GM23338 (cell line): ENCODE results near the gene TPM1. TPM values are rescaled to one million over a fixed set of nuclear protein-coding genes. Genes with fewer than 3 reads are reported as not detected.
A peak's percentile ranks its signal among the peaks of the same experiment; 100 is the strongest.

Experiments
- ATAC-seq: fragments of 200-7000 bp; cut with Tn5 transposase; 3 replicates; pipeline ENCODE4 v1.9.1; 2020
- DNase-seq: peaks from one replicate; pipeline ENCODE4 v3.0.0-alpha.2; 2015; ENCODE audit warnings: low spot score
- H2AFZ ChIP-seq: fragments of 200-600 bp; sonication (generic); 2 replicates; pipeline ENCODE4 v1.8.0; 2016; ENCODE audit warnings: antibody characterized with exemption, mild to moderate bottlenecking, moderate library complexity
- H3F3A ChIP-seq: fragments of 200-600 bp; sonication (generic); replicated peaks from 2 replicates; pipeline ENCODE4 v1.8.0; 2017; ENCODE audit warnings: antibody characterized with exemption, mixed run types, low read depth
- H3K27ac ChIP-seq: fragments of 200-600 bp; sonication (generic); 2 replicates; pipeline ENCODE4 v1.6.1; 2016; ENCODE audit warnings: low read depth
- H3K27me3 ChIP-seq: fragments of 200-600 bp; sonication (generic); 2 replicates; pipeline ENCODE4 v1.8.0; 2016; ENCODE audit warnings: mild to moderate bottlenecking, mixed run types, moderate library complexity; ENCODE audit not compliant: insufficient read depth
- H3K36me3 ChIP-seq: fragments of 200-600 bp; sonication (generic); 2 replicates; pipeline ENCODE4 v1.8.0; 2016; ENCODE audit warnings: mild to moderate bottlenecking; ENCODE audit not compliant: insufficient read depth
- H3K4me1 ChIP-seq: fragments of 200-600 bp; sonication (generic); 2 replicates; pipeline ENCODE4 v1.8.0; 2016; ENCODE audit warnings: mild to moderate bottlenecking, moderate library complexity; ENCODE audit not compliant: insufficient read depth
- H3K4me2 ChIP-seq: fragments of 200-600 bp; sonication (generic); 2 replicates; pipeline ENCODE4 v1.7.1; 2017; ENCODE audit warnings: mixed run types
- H3K4me3 ChIP-seq: fragments of 200-600 bp; sonication (generic); 2 replicates; pipeline ENCODE4 v1.6.1; 2016; ENCODE audit warnings: mixed run types
- H3K79me2 ChIP-seq: fragments of 200-600 bp; sonication (generic); replicated peaks from 2 replicates; pipeline ENCODE4 v1.8.0; 2017; ENCODE audit warnings: mild to moderate bottlenecking; ENCODE audit not compliant: insufficient read depth
- H3K9me2 ChIP-seq: fragments of 200-600 bp; sonication (generic); 2 replicates; pipeline ENCODE4 v1.8.0; 2017; ENCODE audit not compliant: insufficient read depth
- H4K20me1 ChIP-seq: fragments of 200-600 bp; sonication (generic); replicated peaks from 2 replicates; pipeline ENCODE4 v1.8.0; 2017; ENCODE audit warnings: mild to moderate bottlenecking; ENCODE audit not compliant: insufficient read depth
- H3K27ac Mint-ChIP-seq: 2 replicates; pipeline ENCODE4 v1.8.0; 2020; ENCODE audit warnings: inconsistent platforms, mild to moderate bottlenecking, moderate library complexity, mixed read lengths
- H3K27me3 Mint-ChIP-seq: 3 replicates; pipeline ENCODE4 v1.8.0; 2022; ENCODE audit warnings: low read depth, mild to moderate bottlenecking, moderate library complexity, mixed read lengths, inconsistent platforms; ENCODE audit not compliant: insufficient read depth, poor library complexity
- H3K36me3 Mint-ChIP-seq: 3 replicates; pipeline ENCODE4 v1.8.0; 2021; ENCODE audit warnings: low read depth, mild to moderate bottlenecking, inconsistent platforms, moderate library complexity, mixed read lengths
- H3K4me1 Mint-ChIP-seq: 3 replicates; pipeline ENCODE4 v1.8.0; 2020; ENCODE audit warnings: mild to moderate bottlenecking, inconsistent platforms, mixed read lengths
- H3K4me3 Mint-ChIP-seq: 3 replicates; pipeline ENCODE4 v1.8.0; 2021; ENCODE audit warnings: moderate library complexity, mild to moderate bottlenecking, inconsistent platforms, mixed read lengths
- H3K9me3 Mint-ChIP-seq: 3 replicates; pipeline ENCODE4 v1.8.0; 2020; ENCODE audit warnings: moderate library complexity, mild to moderate bottlenecking, inconsistent platforms, mixed read lengths
- ETS1 ChIP-seq: IDR thresholded peaks from 2 replicates; pipeline ENCODE4 v1.6.1; 2016; ENCODE audit warnings: antibody characterized with exemption
- ZNF114 ChIP-seq: fragments of 250-450 bp; sonication (Bioruptor Pico); IDR thresholded peaks from 2 replicates; pipeline ENCODE4 v1.5.0; 2020; ENCODE audit warnings: mild to moderate bottlenecking, moderate library complexity
- ZNF462 ChIP-seq: fragments of 250-450 bp; sonication (Bioruptor Pico); IDR thresholded peaks from 2 replicates; pipeline ENCODE4 v1.5.0; 2020; ENCODE audit warnings: mild to moderate bottlenecking, moderate library complexity
- polyA plus RNA-seq: library from polyadenylated mRNA; unstranded; fragments of >200 nt; fragmentation: Nextera tagmentation; extraction: Ambion mirVana; gene quantifications from 2 replicates; pipeline ENCODE4 v1.2.1, GENCODE V29; 2016
- total RNA-seq: library from RNA; depleted of rRNA; stranded (reverse); fragments of >200 nt; shearing (Covaris generic); gene quantifications from 2 replicates; pipeline ENCODE4 v1.2.3, GENCODE V29; 2014

Gene TPM1
- total and polyA plus RNA-seq, 2 experiments from 2014 or later = 449 to 913 TPM

DNA sequence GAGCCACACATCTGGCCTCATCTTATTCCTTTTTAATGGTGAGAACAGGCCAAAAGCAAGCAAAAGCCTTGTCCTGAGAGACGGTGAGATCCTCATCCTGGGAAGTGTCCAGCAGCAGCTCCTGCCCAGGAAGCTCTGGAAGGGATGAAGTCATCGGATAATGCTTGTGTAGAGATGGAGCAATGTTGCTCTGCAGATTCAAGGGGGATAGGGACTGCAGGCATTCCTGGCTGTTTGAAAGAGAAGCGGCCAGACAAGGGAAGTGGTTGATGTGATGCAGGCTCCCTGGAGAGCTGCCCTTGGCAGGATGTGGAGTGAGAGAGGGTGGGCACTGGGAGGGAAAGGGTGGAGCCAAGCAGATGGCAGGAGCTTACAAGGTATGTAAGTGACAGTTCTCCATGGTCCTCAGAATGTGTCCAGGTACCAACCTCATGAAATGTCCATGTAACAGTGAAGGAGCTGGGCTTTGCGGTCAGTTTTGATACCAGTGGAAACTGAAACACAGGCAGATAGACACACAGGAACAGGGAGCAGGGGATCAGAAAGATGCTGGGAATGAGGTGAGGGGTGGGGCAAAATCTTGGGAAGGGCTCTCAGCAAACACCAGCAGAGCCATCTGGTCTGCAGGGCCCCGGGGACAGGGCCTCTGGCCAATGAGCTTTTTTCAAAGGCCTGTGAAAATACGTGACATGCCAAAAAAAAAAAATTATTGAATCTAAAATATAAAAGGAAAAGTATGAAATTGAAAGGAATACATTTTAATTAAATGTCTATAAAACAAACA lies 46.9 kb downstream of the TPM1 start:
- Histone ChIP-seq H3K4me2 (peak overlapping the region; percentile 66), H3K27ac (peak overlapping the region; percentile 93), H3K36me3 (no peaks in the 10 kb centered on the region), H4K20me1 (no peaks in the 10 kb centered on the region), H3K27me3 (no peaks in the 10 kb centered on the region), H3K9me2 (no peaks in the 10 kb centered on the region), H3F3A (peaks cover 9% of the 10 kb centered on the region; the same call in 1 of the 2 replicates), H3K4me1 (peaks cover 43% of the 10 kb centered on the region), H2AFZ (no peak overlapping the region), H3K79me2 (no peaks in the 10 kb centered on the region), H3K4me3 (0 out of 2 replicates have a peak overlapping the region, but pooled peaks have one; percentile 12)
- peak; percentile 70 for DNase-seq
- peaks cover 2% of the 10 kb centered on the region for H3K27me3 Mint-ChIP-seq
- TF ChIP-seq ZNF462 (CRISPR knock-in tag) = peak; percentile 56
- TF ChIP-seq ETS1 = no peak
- TF ChIP-seq ZNF114 (CRISPR knock-in tag) = no peak
- H3K36me3 Mint-ChIP-seq = no peaks in the 10 kb centered on the region
- no peaks in the 10 kb centered on the region for H3K9me3 Mint-ChIP-seq
- peaks cover 35% of the 10 kb centered on the region for H3K4me1 Mint-ChIP-seq
- ATAC-seq = peak; percentile 61
- peak overlapping the region; percentile 51; the same call in 1 of the 2 replicates for H3K27ac Mint-ChIP-seq
- no peak overlapping the region; the same call in 2 of the 3 replicates for H3K4me3 Mint-ChIP-seq
